GM12878 (cell line): Measurements from ENCODE around the gene PRTN3. TPM values are rescaled to one million over a fixed set of nuclear protein-coding genes. Genes with fewer than 3 reads are reported as not detected.

ENCODE experiments used
- ATAC-seq: fragments of 200-7000 bp; cut with Tn5 transposase; 3 replicates; pipeline ENCODE4 v1.9.1; 2020; ENCODE audit warnings: mild to moderate bottlenecking, moderate library complexity
- BruUV-seq: library from RNA; stranded (reverse); fragments of 400-500 nt; replicated peaks from 2 replicates; lab custom pipeline; 2021; lab: Mats Ljungman, UMichigan
- CTCF ChIA-PET: fragments of 300-600 bp; sonication (Branson Sonifier 250); formaldehyde crosslinking; extraction: SDS; loops from one replicate; lab custom pipeline; 2021; ENCODE audit warnings: inconsistent platforms; lab: Yijun Ruan, JAX
- POLR2A ChIA-PET: fragments of 350-600 bp; formaldehyde crosslinking; extraction: SDS; loops from one replicate; lab custom pipeline; 2021; ENCODE audit warnings: inconsistent platforms; lab: Charles Lee
- RAD21 ChIA-PET: fragments of 300-600 bp; sonication (Branson Sonifier 250); formaldehyde crosslinking; loops from one replicate; lab custom pipeline; 2023; ENCODE audit warnings: antibody characterized with exemption; ENCODE audit not compliant: unreplicated experiment; lab: Charles Lee
- SMC1A ChIA-PET: fragments of 300-600 bp; sonication (Branson Sonifier 250); formaldehyde crosslinking; loops from one replicate; lab custom pipeline; 2023; ENCODE audit not compliant: unreplicated experiment, uncharacterized antibody; lab: Charles Lee
- DNase-seq: peaks from one replicate; pipeline ENCODE4 v3.0.0-alpha.2; 2011; ENCODE audit warnings: low read depth, low spot score
- FAIRE-seq: peaks from 3 replicates; lab custom pipeline; 2011; peaks lifted over from hg19 to GRCh38; lab: Jason Lieb, UNC
- H2AFZ ChIP-seq: 2 replicates; pipeline ENCODE4 v1.6.0; 2011; ENCODE audit warnings: low read depth, low read length, control low read depth; ENCODE audit not compliant: control insufficient read depth
- H3K27ac ChIP-seq: 2 replicates; pipeline ENCODE4 v1.5.1; 2011; ENCODE audit warnings: control low read depth; ENCODE audit not compliant: control insufficient read depth, insufficient read depth
- H3K27me3 ChIP-seq, 2 experiments: replicated peaks in 1 of 2; 2 replicates each; pipeline versions ENCODE4 v1.6.0 to v1.6.1; 2011; ENCODE audit warnings: low read length in 1 of 2; ENCODE audit not compliant: control insufficient read depth in 2 of 2, insufficient read depth in 2 of 2
- H3K36me3 ChIP-seq, 2 experiments: 2 replicates each; pipeline ENCODE4 v1.5.1; 2011; ENCODE audit warnings: low read length in 1 of 2; ENCODE audit not compliant: control insufficient read depth in 2 of 2, insufficient read depth in 2 of 2
- H3K4me1 ChIP-seq: 2 replicates; pipeline ENCODE4 v1.6.1; 2011; ENCODE audit warnings: mild to moderate bottlenecking, low read length, moderate library complexity, mixed read lengths; ENCODE audit not compliant: control insufficient read depth, insufficient read depth
- H3K4me2 ChIP-seq: 2 replicates; pipeline ENCODE4 v1.6.0; 2011; ENCODE audit warnings: control low read depth; ENCODE audit not compliant: control insufficient read depth, insufficient read depth
- H3K4me3 ChIP-seq: fragments of 200-600 bp; sonication (generic); 2 replicates; pipeline ENCODE4 v1.5.1; 2016
- H3K79me2 ChIP-seq: 2 replicates; pipeline ENCODE4 v1.6.0; 2011; ENCODE audit warnings: low read length; ENCODE audit not compliant: control insufficient read depth, insufficient read depth
- H3K9ac ChIP-seq: 2 replicates; pipeline ENCODE4 v1.8.0; 2011; ENCODE audit warnings: low read length, control low read depth, mixed read lengths; ENCODE audit not compliant: control insufficient read depth, insufficient read depth
- H3K9me3 ChIP-seq: replicated peaks from 3 replicates; pipeline ENCODE4 v1.5.1; 2011; ENCODE audit warnings: mild to moderate bottlenecking, low read length; ENCODE audit not compliant: control insufficient read depth, insufficient read depth
- H4K20me1 ChIP-seq: 2 replicates; pipeline ENCODE4 v1.6.0; 2011; ENCODE audit not compliant: control insufficient read depth, insufficient read depth
- BCL11A ChIP-seq: IDR thresholded peaks from 2 replicates; pipeline ENCODE4 v1.6.1; 2011; ENCODE audit warnings: low read depth, low read length
- CHD4 ChIP-seq: fragments of 200-600 bp; sonication (generic); IDR thresholded peaks from 2 replicates; pipeline ENCODE4 v1.6.1; 2016; ENCODE audit warnings: mild to moderate bottlenecking
- CUX1 ChIP-seq: IDR thresholded peaks from 2 replicates; pipeline ENCODE4 v1.6.1; 2012; ENCODE audit warnings: improper control_type of control experiment, low read depth, low read length; ENCODE audit not compliant: insufficient replicate concordance
- JUND ChIP-seq: IDR thresholded peaks from 2 replicates; pipeline ENCODE4 v1.6.1; 2012; ENCODE audit warnings: low read depth, mild to moderate bottlenecking, low read length, improper control_type of control experiment, moderate library complexity
- KAT2A ChIP-seq: conservative IDR thresholded peaks from 2 replicates; pipeline ENCODE4 v1.6.1; 2011; ENCODE audit warnings: low read depth, low read length; ENCODE audit not compliant: control insufficient read depth
- POLR2A ChIP-seq: IDR thresholded peaks from 2 replicates; pipeline ENCODE4 v1.6.1; 2011; ENCODE audit warnings: low read depth, mild to moderate bottlenecking, low read length
- RB1 ChIP-seq: fragments of 450-650 bp; formaldehyde crosslinking; IDR thresholded peaks from 2 replicates; pipeline ENCODE4 v1.6.1; 2017; ENCODE audit warnings: mild to moderate bottlenecking, borderline replicate concordance
- ZNF274 ChIP-seq: IDR thresholded peaks from one replicate; pipeline ENCODE4 v1.8.0; 2011; ENCODE audit not compliant: insufficient read length, insufficient read depth
- WGBS: methylation state at CpG from one replicate; pipeline ENCODE4 v1.1.6; 2016; ENCODE audit warnings: low lambda C conversion rate; ENCODE audit not compliant: insufficient replicate concordance, insufficient coverage; ENCODE audit errors: missing lambda C conversion rate; 5-methylcytosine and 5-hydroxymethylcytosine counted together
- in situ Hi-C: fragments of 300-500 bp; cut with MboI; formaldehyde crosslinking; loops from 9 replicates; pipeline ENCODE4 v1.14.3; 2018; ENCODE audit warnings: mixed read lengths
- intact Hi-C: fragments of 100-400 bp; cut with micrococcal nuclease; formaldehyde crosslinking; loops from one replicate; pipeline ENCODE4 v1.14.2; 2022; ENCODE audit not compliant: unreplicated experiment
- polyA plus RNA-seq, 11 experiments: library from polyadenylated mRNA; depleted of rRNA in 4 of 11; unstranded in 6 of 11; stranded (reverse) in 5 of 11; fragments of >200 nt; fragmentation: Nextera tagmentation in 4 of 11; fragmentation: Illumina TruSeq in 1 of 11; extraction: Ambion mirVana in 4 of 11; extraction: Trizol in 1 of 11; gene quantifications; 1 replicate in 1 of 11; 2 replicates in 10 of 11; pipeline versions ENCODE4 v1.2.1 to v1.2.3, GENCODE V29; 2011 to 2016; ENCODE audit warnings: inconsistent platforms in 2 of 11, missing spikeins in 2 of 11, low read depth in 1 of 11
- total RNA-seq, 4 experiments: library from RNA; depleted of rRNA in 3 of 4; stranded (reverse); fragments of >200 nt in 3 of 4; fragmentation: Illumina TruSeq in 1 of 4; extraction: Trizol in 1 of 4; gene quantifications; 2 replicates each; pipeline versions ENCODE4 v1.2.1 to v1.2.3, GENCODE V29; 2013 to 2021
- TF ChIP-seq, protein P1 (sequence below): IDR thresholded peaks from 2 replicates; pipeline ENCODE4 v1.6.1; 2012; ENCODE audit warnings: low read length, inconsistent platforms

The PRTN3 gene
- total and polyA plus RNA-seq, 10 of the 15 experiments (the other 5 are each of a cell fraction or from before 2014, with no cell fraction given), result 0.08 TPM; not detected in 9

GRCh38 chr19:888581-889385, 48.0 kb downstream of the PRTN3 start:
- Histone ChIP-seq H4K20me1 (no peaks in the 10 kb centered on the region), H2AFZ (no peak overlapping the region), H3K4me2 (no peak overlapping the region), H3K4me3 (no peak overlapping the region), H3K4me1 (no peaks in the 10 kb centered on the region), H3K27ac (no peak overlapping the region), H3K79me2 (peaks cover 7% of the 10 kb centered on the region), H3K27me3 (no peaks in the 10 kb centered on the region), H3K36me3 (peaks cover 0 to 3% of the 10 kb centered on the region in 2 experiments; a peak in 3 of 4 replicates), H3K9ac (no peak overlapping the region), H3K9me3 (no peaks in the 10 kb centered on the region)
- intact Hi-C loops (no loop called here), in situ Hi-C loops (no loop called here)
- WGBS, result 88% methylated on average over 27 of the region's 30 CpGs
- POLR2A ChIA-PET, result interaction anchor here (1.0 kb wide), 1 partner anchor 12 kb away, joined by 3 read pairs; no protein-coding TSS in a partner anchor
- no TSS peak for BruUV-seq
- SMC1A ChIA-PET, result no interaction called here
- no peak for FAIRE-seq
- RAD21 ChIA-PET, result no interaction called here
- ATAC-seq, result no peak
- TF ChIP-seq BCL11A, result no peak
- TF ChIP-seq POLR2A, result peak; percentile 4; the same call in 1 of the 2 replicates
- no peak for TF ChIP-seq CHD4
- TF ChIP-seq JUND, result no peak
- DNase-seq, result no peak
- CTCF ChIA-PET, result no interaction called here

- Histone ChIP-seq H3K4me1 (no peaks in the 10 kb centered on the region), H3K9me3 (no peaks in the 10 kb centered on the region), H3K4me2 (no peak overlapping the region), H3K4me3 (no peak overlapping the region), H3K27ac (no peak overlapping the region), H3K36me3 (peaks cover 0 to 3% of the 10 kb centered on the region in 2 experiments; a peak in 3 of 4 replicates), H3K27me3 (no peaks in the 10 kb centered on the region), H3K79me2 (peaks cover 7% of the 10 kb centered on the region), H4K20me1 (no peaks in the 10 kb centered on the region), H3K9ac (no peak overlapping the region), H2AFZ (no peak overlapping the region)
- ChIA-PET POLR2A (interaction anchor here (1.0 kb wide), 1 partner anchor 13 kb away, joined by 3 read pairs; no protein-coding TSS in a partner anchor), CTCF (no interaction called here), RAD21 (no interaction called here), SMC1A (no interaction called here)
- in situ Hi-C loops, result no loop called here
- no peak for DNase-seq
- no peak for FAIRE-seq
- intact Hi-C loops, result no loop called here
- no TSS peak for BruUV-seq
- ATAC-seq, result no peak
- 95% methylated on average over 25 of the region's 26 CpGs for WGBS
- TF ChIP-seq, protein P1, sequence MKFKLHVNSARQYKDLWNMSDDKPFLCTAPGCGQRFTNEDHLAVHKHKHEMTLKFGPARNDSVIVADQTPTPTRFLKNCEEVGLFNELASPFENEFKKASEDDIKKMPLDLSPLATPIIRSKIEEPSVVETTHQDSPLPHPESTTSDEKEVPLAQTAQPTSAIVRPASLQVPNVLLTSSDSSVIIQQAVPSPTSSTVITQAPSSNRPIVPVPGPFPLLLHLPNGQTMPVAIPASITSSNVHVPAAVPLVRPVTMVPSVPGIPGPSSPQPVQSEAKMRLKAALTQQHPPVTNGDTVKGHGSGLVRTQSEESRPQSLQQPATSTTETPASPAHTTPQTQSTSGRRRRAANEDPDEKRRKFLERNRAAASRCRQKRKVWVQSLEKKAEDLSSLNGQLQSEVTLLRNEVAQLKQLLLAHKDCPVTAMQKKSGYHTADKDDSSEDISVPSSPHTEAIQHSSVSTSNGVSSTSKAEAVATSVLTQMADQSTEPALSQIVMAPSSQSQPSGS, result no peak
- TF ChIP-seq KAT2A (no peak), CUX1 (no peak), RB1 (no peak), ZNF274 (no peak)
Observed at GRCh38 chr19:889662-890295, 49.0 kb downstream of the PRTN3 start.
